ENCODE measurements around the gene STARD13.

The STARD13 gene

DNA sequence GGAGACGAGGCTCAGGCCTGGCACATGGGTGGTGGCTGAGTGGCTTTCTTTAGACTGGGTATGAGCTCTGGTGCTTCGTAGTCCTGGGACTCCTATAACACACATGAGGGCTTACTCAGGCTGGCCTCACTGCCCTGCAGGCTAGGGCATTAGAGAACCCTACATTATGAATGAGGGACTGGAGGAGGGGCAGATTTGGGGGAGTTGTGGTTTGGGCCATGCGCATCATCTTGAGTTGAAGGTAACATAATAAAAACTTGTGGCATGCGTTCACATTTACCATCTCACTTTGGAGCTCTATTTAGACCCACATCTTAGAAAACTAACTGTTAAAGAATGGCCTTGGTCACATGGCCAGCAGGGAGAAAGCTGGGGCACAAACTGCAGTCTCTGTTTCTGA, 54.2 kb downstream of the STARD13 start:
- TF ChIP-seq, protein P1, sequence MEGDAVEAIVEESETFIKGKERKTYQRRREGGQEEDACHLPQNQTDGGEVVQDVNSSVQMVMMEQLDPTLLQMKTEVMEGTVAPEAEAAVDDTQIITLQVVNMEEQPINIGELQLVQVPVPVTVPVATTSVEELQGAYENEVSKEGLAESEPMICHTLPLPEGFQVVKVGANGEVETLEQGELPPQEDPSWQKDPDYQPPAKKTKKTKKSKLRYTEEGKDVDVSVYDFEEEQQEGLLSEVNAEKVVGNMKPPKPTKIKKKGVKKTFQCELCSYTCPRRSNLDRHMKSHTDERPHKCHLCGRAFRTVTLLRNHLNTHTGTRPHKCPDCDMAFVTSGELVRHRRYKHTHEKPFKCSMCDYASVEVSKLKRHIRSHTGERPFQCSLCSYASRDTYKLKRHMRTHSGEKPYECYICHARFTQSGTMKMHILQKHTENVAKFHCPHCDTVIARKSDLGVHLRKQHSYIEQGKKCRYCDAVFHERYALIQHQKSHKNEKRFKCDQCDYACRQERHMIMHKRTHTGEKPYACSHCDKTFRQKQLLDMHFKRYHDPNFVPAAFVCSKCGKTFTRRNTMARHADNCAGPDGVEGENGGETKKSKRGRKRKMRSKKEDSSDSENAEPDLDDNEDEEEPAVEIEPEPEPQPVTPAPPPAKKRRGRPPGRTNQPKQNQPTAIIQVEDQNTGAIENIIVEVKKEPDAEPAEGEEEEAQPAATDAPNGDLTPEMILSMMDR (IDR thresholded peaks at IDR 0.05): no peak
- H3K4me3 ChIP-seq: no peak overlapping the region
- H3K27ac ChIP-seq: peak overlapping the region in 1 of 2 donors; percentile 45
- no peak for DNase-seq (ENCODE audit: low spot score)

DNA sequence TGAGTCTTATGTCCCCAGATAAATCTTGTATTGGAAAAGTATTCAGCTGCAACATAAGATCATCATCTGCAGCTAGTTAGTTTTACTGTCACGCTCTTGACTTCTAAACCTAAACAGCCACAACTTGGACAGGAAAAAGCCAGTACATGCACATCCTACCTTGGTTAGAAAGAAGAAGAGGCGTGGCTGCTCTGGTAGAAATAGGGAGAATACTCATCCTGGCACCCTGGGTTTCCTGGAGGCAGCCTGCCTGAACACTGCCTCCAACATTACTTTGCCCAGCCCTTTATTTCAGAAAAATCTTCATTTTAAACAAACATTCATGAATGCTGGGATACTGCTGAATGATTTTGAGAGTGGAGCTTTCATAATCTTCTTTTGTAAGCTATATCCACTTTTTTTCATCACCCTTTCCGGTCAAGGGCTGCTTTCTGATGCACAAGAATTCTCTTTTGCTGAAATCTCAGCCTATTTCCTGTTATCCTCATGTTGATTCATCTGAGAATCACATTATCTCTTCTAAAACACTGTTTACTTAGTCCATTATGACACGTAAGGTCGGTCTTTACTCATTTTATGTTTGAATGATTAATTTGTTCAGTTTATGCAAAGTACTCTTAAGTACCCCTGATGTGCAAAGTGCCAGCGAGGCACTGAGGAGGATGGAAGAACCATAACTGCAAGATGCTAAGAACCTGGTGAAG, 55.2 kb downstream of the STARD13 start:
- no peak overlapping the region for H3K4me3 ChIP-seq
- TF ChIP-seq, protein P1 (IDR thresholded peaks at IDR 0.05): no peak
- peak overlapping the region in 1 of 2 donors; percentile 44 for H3K27ac ChIP-seq

DNA sequence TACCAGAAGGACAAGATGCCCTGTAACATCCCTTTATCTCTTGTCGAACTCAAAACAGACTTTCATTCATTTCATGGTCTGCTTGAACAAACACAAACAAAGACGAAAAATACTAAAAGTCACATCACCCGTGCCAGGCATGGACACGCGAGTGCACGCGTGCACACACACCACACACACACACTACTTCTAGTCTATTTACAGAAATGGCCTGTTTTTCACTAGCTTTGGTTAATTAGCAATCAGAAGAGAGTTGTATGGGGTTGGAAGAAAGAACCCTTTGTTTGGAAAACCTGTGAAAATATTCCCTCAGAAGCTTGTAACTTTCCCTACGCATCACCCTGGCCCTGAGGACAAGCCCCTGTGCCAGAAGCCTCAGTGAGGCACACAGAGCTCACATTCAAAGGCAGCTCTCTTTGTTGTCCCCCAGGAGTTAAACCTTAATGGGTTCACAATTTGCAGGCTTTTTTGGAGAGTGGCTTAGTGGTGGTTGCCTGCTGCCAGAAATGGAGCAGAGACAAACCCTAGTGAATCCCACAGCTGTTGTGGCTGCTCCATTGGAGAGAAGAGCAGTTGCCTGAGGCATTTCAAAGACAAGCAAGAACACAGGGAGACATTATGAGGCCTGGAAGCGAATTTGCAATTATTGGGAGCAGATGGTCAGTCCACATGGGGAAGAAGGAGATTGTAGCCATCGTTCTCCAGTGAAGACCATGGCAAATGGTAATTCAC, 55.9 kb downstream of the STARD13 start:
- Histone ChIP-seq H3K27ac (peak overlapping the region; percentile 18 to 44), H3K4me3 (no peak overlapping the region)
- DNase-seq (ENCODE audit: low spot score): no peak
- TF ChIP-seq, protein P1 (IDR thresholded peaks at IDR 0.05): no peak

More for the DNA sequence above, 55.2 kb downstream of the STARD13 start:
- no peak for DNase-seq (ENCODE audit: low spot score)

DNA sequence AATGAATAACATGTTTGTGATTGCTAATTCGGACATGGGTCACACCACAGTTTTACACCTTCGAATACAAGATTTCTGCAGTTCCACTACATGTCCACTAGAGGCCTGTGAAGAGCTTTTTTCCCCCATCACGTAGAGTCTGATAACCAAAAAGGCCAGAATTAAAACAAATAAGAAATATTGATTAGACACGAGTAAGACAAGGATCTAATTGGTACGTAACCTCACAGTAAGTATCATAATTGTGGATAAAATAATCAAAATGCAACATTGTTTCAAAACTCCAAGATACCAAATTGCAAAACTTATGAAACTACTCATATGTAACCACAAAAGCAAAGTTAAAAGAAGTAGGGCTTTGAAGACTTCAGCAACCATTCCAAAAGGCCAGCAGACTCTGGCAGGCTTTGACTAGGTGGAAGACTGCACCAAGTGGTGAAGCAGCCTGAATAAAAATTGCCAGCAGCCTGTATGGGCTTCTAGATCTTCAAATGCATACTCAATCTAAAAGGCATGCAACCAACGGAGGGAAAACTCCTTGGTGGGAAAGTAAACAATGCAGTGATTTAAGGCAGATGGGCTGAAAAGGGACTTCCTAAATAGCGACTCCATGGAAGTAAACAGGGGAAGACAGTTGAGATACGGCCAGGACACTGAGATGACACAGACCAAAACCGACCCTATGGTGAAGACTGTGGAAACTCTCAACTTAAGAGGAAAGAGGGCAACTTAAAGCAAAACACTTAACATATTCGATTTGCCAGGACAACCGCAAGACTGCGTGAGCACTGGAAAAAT, 56.7 kb downstream of the STARD13 start:
- no peak for DNase-seq (ENCODE audit: low spot score)
- Histone ChIP-seq H3K4me3 (no peak overlapping the region), H3K27ac (peak overlapping the region; percentile 27 to 44)
- TF ChIP-seq, protein P1 (IDR thresholded peaks at IDR 0.05): peak; percentile 82

DNA sequence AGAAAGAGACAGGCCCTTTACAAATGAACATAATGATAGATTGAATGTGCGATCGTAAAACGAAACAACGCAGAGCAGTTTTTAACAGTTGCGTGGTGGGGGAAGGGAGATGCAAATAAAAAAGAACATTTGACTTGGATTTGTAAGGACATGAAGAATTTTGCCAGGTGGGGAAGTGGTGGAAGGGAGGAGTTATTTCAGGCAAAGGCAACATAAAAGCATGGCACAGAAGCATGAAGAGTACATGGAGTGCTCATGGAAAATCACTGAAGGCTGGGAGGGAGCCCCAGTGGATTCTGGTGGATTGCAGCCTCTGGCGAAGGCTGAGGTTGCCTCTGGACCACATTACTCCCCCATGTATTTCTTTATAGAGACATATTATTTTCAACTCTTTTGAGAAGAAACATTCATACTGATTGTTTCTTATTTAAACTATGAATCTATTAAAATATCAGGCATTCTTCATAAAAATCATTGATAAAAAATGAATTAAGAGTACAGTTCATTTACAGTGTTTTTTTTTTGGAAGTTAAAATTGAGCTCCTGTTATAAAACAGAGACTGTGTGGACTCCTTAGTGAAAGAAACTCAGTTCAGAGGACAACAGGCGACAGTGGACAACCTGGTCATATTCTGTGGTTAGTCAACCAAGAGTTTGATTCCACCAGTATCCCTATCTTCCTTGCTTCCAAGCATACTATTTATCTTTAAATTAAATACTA, 57.5 kb downstream of the STARD13 start:
- Histone ChIP-seq H3K4me3 (no peak overlapping the region), H3K27ac (peak overlapping the region in 1 of 2 donors; percentile 44)
- TF ChIP-seq, protein P1 (IDR thresholded peaks at IDR 0.05): no peak
- DNase-seq (ENCODE audit: low spot score): no peak

DNA sequence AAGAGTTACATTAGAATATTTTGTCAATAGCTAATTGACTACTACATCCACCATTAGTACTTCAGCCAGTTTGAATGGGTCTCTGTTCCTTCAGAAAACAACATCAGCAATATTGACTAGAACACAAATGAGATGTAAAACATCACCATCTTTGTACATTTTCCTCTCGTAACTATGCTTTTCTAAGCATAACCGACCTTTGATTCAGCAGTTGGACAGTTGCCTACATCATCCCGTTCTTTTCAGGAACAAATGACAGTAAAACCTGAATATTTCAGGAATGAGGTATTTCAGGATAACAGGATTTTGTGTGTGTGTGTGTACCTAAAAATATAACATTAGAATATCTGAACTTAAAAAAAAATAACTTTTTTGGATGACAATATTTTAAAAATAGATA, 60.9 kb downstream of the STARD13 start:
- DNase-seq (ENCODE audit: low spot score): no peak
- TF ChIP-seq, protein P1 (IDR thresholded peaks at IDR 0.05): no peak
- no peak overlapping the region for H3K4me3 ChIP-seq
- peak overlapping the region in 1 of 2 donors; percentile 34 for H3K27ac ChIP-seq
